SK-MEL-5 (cell line): ENCODE measurements around the gene DDOST. TPM values are rescaled to one million over a fixed set of nuclear protein-coding genes. Genes with fewer than 3 reads are reported as not detected.
"Not testable (repeated sequence)": the region's sequence is repeated elsewhere in the genome, so short reads cannot be mapped to it uniquely, and the experiment has no call there.

ENCODE experiments used
- DNase-seq: peaks from one replicate; pipeline ENCODE4 v3.0.0-alpha.2; 2016; ENCODE audit warnings: low read depth, low spot score
- in situ Hi-C: cut with HindIII; loops from 2 replicates; pipeline ENCODE4 v1.10.0; 2016; ENCODE audit warnings: low sequenced_read_pairs, high pct_unique_total_duplicates, low pct_unique_long_range_greater_than_20kb
- total RNA-seq: library from RNA; depleted of rRNA; stranded (reverse); fragments of >200 nt; shearing (Covaris generic); gene quantifications from 2 replicates; pipeline ENCODE4 v1.2.3, GENCODE V29; 2014

The DDOST gene
- total RNA-seq, 1 experiment from 2014 or later = 482 TPM

DNA sequence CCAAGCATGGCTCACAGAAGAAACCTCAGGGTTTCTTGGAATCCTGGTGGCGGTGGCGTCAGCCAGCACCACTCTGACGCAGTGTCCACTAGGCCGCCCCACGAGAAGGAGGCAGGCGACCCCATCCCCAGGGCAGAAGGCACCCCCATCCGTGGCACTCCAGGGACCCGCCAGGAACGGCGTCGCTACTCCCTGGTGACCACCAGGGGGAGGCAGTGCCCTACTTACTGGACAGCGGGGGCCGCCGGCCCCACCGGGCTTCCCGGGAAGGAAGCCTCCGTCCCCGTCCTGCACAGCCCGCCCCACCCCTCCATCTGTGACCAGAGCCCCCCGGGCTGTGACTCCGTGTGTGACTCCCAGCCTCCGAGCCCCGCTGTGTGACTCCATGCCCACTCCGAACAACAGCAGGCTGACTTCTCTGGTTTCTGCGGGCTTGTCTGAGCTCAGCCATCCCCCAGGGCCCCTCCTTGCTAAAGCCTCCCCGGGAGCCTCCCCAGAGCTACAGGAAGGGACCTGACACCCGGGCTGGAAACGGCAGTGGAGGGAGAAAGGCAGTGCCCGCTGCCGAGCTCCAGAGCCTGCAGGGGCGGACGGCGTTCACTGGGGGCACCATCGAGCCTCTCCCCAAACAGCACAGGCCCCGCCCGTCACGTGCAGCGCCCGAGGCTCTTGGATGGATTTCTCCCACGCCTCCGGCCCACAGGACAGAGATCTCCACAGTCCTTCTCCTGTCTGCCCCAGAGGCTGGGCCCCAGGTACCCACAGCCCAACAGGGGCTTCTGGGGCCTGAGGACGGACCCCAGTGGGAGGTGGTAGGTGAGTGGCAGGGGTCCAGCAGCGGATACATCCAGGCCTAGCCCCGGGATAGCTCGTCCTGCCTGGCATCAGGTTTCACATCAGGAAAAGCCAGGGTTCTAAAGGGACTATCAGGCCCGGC is 35.5 kb upstream of the DDOST start:
- in situ Hi-C loops = no loop called here
- DNase-seq = peak; percentile 84

DNA sequence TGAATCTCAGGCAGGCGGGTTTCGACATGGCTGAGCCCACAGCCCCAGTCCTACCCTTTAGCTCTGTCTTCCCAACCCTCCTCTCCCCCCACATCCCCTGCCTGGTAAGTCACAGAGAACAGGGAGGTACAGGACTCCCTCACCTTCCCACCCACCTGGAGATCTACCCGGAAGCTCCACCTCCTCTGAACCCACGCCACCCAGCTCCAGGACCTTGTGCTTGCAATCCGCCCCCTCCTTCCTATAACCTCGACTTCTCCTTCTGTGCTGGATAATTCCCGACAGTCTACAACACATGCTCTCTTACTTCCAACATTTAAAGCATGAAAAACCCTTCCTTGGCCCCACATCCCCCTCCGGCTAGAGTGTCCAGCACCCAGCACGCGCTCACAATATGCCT is 34.3 kb upstream of the DDOST start:
- in situ Hi-C loops = no loop called here
- DNase-seq = no peak

GRCh38 chr1:20693623-20694022 is 32.5 kb upstream of the DDOST start:
- in situ Hi-C loops = no loop called here
- DNase-seq = no peak

DNA sequence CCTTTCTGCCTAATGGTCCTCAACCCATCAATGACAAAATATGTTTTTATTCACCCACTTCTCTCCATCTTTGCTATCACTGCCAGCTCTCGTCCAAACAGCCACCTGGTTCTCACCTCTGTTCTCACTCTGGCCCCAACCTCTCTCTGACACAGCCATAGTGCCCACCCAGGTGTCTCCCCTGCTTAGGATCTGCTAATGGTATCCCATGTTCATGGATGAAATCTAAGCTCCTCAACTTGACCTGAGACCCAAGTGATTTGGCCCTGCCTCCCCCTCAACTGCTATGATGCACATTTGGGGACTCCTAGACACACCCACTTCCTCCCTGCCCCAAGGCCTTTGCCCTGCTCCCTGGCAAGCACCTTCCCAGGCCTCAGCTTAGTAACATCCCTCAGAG is 30.7 kb upstream of the DDOST start:
- in situ Hi-C loops = no loop called here
- no peak for DNase-seq

GRCh38 chr1:20689645-20690056 is 28.5 kb upstream of the DDOST start:
- in situ Hi-C loops = no loop called here
- no peak for DNase-seq

GRCh38 chr1:20686883-20687725 is 25.9 kb upstream of the DDOST start:
- no peak for DNase-seq
- in situ Hi-C loops = no loop called here

DNA sequence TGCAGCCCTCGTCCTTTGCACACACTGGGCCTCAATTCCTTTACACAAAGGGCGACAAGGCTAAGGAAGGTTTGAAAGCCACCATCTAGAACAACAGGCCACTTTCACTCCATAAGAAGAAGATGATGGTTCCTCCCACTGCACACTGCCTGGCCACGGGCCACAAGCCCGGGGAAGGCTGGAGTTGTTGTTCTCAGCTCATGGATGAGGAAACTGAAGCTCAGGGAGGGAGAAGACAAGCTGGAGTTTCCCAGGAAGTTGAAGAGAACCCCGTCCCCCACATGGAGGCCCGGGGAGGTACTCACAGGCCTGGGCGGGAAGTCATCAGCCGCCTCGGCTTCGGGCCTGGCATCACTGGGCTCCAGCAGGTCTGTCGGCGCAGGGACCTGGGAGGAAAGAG is 24.6 kb upstream of the DDOST start:
- DNase-seq = no peak
- in situ Hi-C loops = no loop called here

DNA sequence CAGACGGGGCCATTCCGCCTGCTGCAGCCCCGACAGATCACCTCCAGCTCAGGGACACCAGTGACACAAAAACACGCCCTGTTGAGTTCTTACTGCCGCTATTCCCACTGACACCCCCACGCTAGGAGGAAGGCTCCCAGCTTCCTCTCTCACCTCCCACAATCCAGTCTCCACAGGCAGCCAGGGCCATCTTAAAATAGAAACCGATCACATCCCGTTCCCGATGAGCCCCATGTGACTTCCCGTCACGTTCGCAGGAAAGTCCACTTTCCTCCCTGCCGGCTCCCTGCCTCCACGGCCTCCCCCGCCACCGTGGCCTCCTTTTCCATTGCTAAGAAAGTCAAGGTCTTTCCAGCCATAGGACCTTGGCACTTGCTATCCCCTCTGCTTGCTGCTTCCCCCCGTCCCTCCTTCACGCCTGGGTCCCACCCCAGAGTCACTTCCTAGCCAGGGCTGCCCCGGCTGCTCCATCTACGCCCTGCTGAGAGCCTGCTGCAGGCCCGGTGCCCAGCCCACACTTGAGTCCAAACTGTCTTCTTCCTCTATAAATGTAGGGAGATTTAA is 24.0 kb upstream of the DDOST start:
- no peak for DNase-seq
- in situ Hi-C loops = no loop called here

DNA sequence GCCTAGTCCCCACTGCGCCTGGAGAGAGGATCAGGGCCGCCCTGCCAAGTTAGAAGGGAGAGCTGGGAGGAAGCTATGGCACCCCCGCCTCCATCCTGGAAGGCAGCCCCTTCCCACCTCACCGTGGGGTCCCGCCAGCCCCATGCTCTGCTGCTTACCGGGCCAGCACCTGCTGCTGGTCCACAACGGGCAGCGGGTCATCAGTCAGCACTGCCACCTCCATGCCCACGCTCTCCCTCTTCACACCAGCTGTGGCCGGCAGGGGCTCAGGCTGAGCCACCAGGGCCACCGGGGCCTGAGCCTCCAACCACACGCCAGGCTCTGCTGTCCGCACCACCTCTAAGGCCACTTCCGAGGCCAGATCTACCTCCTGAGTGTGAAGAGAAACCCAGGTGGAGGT is 23.5 kb upstream of the DDOST start:
- DNase-seq = no peak
- in situ Hi-C loops = no loop called here

GRCh38 chr1:20684050-20684620 is 23.0 kb upstream of the DDOST start:
- in situ Hi-C loops = no loop called here
- DNase-seq = no peak

GRCh38 chr1:20683614-20684013 is 22.4 kb upstream of the DDOST start:
- in situ Hi-C loops = no loop called here
- DNase-seq = no peak

DNA sequence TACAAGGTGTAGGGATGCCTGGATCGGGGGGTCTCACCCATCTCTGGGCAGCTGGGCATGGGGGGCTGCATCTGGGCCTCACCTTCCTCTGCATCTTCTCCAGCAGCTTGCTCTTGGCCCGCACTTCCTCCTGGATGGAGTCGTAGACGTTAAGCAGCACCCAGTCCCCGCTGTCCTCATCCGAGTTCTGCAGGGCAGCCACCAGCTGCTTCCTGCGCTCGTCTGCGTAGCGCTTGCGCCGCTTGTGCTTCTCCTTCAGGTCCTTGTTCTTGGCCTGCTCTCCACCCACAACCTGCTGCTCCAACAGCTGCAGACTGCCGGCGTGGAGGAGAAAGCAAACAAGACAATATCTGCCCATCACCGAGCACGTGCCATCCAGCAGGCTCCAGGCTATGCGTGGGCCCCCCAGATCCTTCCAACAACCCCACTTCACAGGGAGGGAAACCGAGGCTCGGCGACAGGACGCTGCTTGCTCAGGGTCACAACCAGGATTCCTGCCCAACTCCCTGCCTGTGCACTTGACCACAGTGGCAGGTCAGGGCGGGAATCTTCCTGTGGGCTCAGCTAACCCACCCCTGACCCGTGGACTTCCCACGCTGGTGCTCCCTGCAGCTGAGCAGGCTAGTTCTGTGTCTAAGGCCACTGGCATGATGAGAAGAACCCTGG is 21.5 kb upstream of the DDOST start:
- no peak for DNase-seq
- in situ Hi-C loops = no loop called here

GRCh38 chr1:20681999-20682398 is 20.8 kb upstream of the DDOST start:
- in situ Hi-C loops = no loop called here
- no peak for DNase-seq

DNA sequence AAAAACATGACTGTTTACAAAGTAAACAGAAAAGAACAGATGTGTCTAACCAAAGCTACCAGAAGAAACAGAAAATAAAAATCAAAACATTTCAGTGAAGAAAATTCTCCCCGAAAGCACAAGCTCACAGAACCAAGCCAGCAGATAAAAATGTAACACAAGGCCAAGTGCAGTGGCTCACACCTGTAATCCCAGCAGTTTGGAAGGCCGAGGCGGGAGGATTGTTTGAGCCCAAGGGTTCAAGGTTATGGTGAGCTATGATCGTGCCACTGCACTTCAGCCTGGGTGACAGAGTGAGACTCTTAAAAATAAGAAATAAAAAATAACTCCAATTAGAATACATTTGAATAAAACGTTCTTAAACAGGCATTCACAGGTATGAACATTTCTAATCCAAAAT is 19.1 kb upstream of the DDOST start:
- in situ Hi-C loops = no loop called here
- DNase-seq = no peak

GRCh38 chr1:20678599-20678998 is 17.4 kb upstream of the DDOST start:
- in situ Hi-C loops = no loop called here

GRCh38 chr1:20673626-20674025 is 12.5 kb upstream of the DDOST start:
- in situ Hi-C loops, DNase-seq: not testable (repeated sequence)

More at GRCh38 chr1:20678599-20678998, 17.4 kb upstream of the DDOST start:
- no peak for DNase-seq

DNA sequence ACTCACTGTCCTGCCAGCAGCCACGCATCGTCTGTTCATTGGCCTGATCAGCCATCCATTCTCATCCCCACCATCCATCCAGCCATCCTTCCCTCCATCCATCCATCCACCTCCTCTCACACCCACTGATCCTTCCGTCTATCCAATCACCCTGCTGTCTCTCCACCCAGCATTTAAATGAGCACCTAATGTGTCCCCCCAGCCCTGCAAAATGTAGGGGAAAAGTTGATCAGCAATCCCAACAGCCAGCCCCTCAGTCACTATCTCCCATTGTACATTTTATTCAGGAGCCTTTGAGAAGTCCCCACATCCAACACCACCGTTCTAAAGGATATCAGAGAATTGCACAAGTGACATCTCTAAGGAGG is 11.1 kb upstream of the DDOST start:
- in situ Hi-C loops = no loop called here
- no peak for DNase-seq

DNA sequence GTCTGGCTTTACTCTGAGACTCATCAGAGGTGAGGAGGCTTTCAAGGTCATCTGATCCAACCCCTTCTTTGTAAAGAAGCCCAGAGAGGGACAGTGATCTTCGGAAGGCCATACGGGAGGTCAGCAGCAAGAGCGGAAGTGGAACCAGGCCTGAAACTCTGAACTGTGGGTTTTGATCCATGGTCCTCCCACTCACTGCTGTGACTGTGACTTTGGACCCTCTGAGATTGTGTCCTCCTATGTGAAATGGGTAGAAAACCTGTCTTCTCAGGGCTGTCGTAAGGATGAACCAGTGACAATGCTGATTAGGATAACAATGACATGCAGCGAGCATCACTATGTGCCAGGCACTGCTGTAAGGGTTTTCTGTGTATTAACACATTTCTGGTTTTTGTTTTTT is 9.8 kb upstream of the DDOST start:
- in situ Hi-C loops = no loop called here
- DNase-seq = no peak
